Neural crest cell (in vitro differentiated cells): ENCODE measurements around the gene IDI1. TPM values are rescaled to one million over a fixed set of nuclear protein-coding genes. Genes with fewer than 3 reads are reported as not detected.
"Not testable (repeated sequence)": the region's sequence is repeated elsewhere in the genome, so short reads cannot be mapped to it uniquely, and the experiment has no call there.

Experiments
- DNase-seq: peaks from one replicate; pipeline ENCODE4 v3.0.0; 2021; ENCODE audit warnings: low read depth, mixed read lengths, low spot score
- H3K27ac Mint-ChIP-seq: one replicate; pipeline ENCODE4 v1.8.0; 2021; ENCODE audit warnings: mild to moderate bottlenecking, mixed read lengths; ENCODE audit not compliant: unreplicated experiment
- H3K27me3 Mint-ChIP-seq: 2 replicates; pipeline ENCODE4 v1.8.0; 2021; ENCODE audit warnings: low read depth, mild to moderate bottlenecking, mixed read lengths
- H3K36me3 Mint-ChIP-seq: 2 replicates; pipeline ENCODE4 v1.8.0; 2021; ENCODE audit warnings: low read depth, mild to moderate bottlenecking, mixed read lengths
- H3K4me1 Mint-ChIP-seq: 2 replicates; pipeline ENCODE4 v1.8.0; 2021; ENCODE audit warnings: mixed read lengths
- H3K4me3 Mint-ChIP-seq: one replicate; pipeline ENCODE4 v1.8.0; 2021; ENCODE audit warnings: mild to moderate bottlenecking, mixed read lengths
- H3K9me3 Mint-ChIP-seq: 2 replicates; pipeline ENCODE4 v1.8.0; 2021; ENCODE audit warnings: mixed read lengths
- total RNA-seq: library from RNA; stranded (reverse); gene quantifications from 2 replicates; pipeline ENCODE4 v1.2.1, GENCODE V29; 2021
- TF ChIP-seq, protein P1 (sequence below): fragments of 200-600 bp; sonication (generic); conservative IDR thresholded peaks from 2 replicates; pipeline ENCODE4 v1.5.0; 2021; ENCODE audit warnings: antibody characterized with exemption, mild to moderate bottlenecking

IDI1 gene
- total RNA-seq, 1 donor from 2014 or later = 110 TPM

DNA sequence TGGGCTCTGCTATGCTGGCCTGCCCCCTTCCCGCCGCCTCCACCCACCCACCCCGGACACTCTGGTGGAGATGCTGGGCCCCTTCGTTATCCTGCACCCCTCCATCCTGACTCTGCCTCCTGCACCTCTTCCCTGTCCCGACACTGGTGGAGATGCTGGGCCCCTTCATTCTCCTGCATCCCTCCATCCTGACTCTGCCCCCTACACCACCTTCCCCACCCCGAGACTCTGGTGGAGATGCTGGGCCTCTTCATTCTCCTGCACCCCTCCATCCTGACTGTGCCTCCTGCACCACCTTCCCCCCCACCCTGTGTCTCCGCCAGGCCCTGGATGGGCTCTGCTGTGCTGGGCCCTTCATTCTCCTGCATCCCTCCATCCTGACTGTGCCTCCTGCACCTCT lies 38.2 kb downstream of the IDI1 start:
- Mint-ChIP-seq H3K36me3 (peaks cover 28% of the 10 kb centered on the region), H3K4me3 (no peak overlapping the region), H3K9me3 (no peaks in the 10 kb centered on the region), H3K27me3 (no peaks in the 10 kb centered on the region), H3K27ac (no peak overlapping the region), H3K4me1 (no peaks in the 10 kb centered on the region)
- DNase-seq = no peak
- TF ChIP-seq, protein P1, sequence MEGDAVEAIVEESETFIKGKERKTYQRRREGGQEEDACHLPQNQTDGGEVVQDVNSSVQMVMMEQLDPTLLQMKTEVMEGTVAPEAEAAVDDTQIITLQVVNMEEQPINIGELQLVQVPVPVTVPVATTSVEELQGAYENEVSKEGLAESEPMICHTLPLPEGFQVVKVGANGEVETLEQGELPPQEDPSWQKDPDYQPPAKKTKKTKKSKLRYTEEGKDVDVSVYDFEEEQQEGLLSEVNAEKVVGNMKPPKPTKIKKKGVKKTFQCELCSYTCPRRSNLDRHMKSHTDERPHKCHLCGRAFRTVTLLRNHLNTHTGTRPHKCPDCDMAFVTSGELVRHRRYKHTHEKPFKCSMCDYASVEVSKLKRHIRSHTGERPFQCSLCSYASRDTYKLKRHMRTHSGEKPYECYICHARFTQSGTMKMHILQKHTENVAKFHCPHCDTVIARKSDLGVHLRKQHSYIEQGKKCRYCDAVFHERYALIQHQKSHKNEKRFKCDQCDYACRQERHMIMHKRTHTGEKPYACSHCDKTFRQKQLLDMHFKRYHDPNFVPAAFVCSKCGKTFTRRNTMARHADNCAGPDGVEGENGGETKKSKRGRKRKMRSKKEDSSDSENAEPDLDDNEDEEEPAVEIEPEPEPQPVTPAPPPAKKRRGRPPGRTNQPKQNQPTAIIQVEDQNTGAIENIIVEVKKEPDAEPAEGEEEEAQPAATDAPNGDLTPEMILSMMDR = no peak

DNA sequence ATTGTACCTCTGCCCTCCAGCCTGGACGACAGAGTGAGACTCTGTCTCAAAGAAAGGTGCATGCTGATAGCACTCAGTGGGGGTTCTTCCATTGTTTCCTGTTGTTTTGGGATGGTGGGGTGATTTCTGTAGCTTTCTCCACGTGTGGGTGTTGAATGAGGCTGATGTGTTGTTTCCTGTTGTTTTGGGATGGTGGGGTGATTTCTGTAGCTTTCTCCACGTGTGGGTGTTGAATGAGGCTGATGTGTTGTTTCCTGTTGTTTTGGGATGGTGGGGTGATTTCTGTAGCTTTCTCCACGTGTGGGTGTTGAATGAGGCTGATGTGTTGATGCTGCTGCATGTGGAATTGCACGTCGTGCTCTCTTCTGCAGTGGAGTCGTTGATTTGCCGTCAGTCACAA lies 39.0 kb downstream of the IDI1 start:
- peaks cover 33% of the 10 kb centered on the region for H3K36me3 Mint-ChIP-seq
- not testable (repeated sequence) for H3K4me3 Mint-ChIP-seq, H3K9me3 Mint-ChIP-seq, H3K27ac Mint-ChIP-seq, DNase-seq, H3K4me1 Mint-ChIP-seq, H3K27me3 Mint-ChIP-seq

DNA sequence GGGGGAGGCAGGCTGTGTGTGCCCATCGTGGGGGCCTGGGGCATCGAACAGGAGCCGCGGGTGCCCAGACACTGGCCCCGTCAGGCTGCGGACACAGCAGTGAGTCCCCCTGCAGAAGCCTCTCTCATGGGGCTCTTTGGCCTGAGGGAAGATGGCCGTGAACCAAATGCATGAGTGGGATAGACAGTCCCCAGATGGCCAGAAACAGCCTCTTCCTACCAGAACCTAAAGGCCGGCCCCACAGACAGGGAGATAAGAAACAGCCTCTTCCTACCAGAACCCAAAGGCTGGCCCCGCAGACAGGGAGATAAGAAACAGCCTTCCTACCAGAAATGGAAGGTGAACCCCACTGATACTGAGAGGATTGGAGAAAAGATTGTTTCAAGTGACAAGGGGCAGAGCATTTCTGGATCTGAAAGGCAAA lies 39.8 kb downstream of the IDI1 start:
- TF ChIP-seq, protein P1 = no peak
- Mint-ChIP-seq H3K9me3 (no peaks in the 10 kb centered on the region), H3K27ac (no peak overlapping the region), H3K4me1 (no peaks in the 10 kb centered on the region), H3K4me3 (no peak overlapping the region), H3K36me3 (peaks cover 33% of the 10 kb centered on the region), H3K27me3 (no peaks in the 10 kb centered on the region)
- DNase-seq = no peak

DNA sequence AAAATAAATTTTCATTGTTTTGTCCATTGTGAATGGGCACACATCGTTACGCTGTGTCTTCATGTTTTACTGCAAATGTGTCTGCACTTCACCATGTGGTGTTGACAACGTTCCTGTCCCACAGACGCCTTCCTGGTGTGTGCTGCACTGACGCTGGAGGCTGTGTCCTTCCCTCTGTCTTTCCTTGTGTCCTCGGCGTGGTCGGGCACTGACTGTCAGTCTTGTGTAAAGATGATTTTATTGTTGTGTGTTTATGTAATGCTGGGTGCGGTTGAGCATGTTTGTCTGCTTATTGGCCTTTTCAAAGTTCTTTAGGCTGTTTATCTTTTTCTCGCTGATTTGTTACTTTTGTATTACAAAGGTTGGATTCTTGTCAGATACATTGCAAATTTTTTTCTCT lies 41.3 kb downstream of the IDI1 start:
- TF ChIP-seq, protein P1 = no peak
- peaks cover 38% of the 10 kb centered on the region for H3K36me3 Mint-ChIP-seq
- H3K27me3 Mint-ChIP-seq = no peaks in the 10 kb centered on the region
- no peak for DNase-seq
- no peaks in the 10 kb centered on the region for H3K4me1 Mint-ChIP-seq
- H3K27ac Mint-ChIP-seq = no peak overlapping the region
- no peak overlapping the region for H3K4me3 Mint-ChIP-seq
- H3K9me3 Mint-ChIP-seq = peaks cover under 1% of the 10 kb centered on the region

DNA sequence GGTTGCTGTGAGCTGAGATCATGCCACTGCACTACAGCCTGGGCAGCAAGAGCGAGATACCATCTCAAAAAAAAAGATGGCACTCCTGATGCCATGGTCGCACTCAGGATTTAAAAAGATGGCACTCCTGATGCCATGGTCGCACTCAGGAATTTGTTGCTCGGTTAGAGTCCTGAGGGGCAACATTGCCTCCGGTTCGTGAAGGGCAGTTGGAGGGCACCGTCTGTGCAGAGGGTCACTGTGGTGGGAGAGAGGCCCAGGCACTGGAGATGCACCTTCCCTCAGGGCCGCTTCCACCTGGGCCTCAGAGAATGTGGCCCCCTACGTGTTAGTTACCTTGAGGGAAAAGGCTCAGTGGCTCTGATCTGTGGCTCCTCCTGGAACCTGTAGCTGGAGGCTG lies 42.3 kb downstream of the IDI1 start:
- no peaks in the 10 kb centered on the region for H3K4me1 Mint-ChIP-seq
- H3K27ac Mint-ChIP-seq = no peak overlapping the region
- peaks cover 4% of the 10 kb centered on the region for H3K9me3 Mint-ChIP-seq
- H3K4me3 Mint-ChIP-seq = no peak overlapping the region
- no peaks in the 10 kb centered on the region for H3K27me3 Mint-ChIP-seq
- H3K36me3 Mint-ChIP-seq = peaks cover 42% of the 10 kb centered on the region
- DNase-seq = no peak
- TF ChIP-seq, protein P1 = no peak

DNA sequence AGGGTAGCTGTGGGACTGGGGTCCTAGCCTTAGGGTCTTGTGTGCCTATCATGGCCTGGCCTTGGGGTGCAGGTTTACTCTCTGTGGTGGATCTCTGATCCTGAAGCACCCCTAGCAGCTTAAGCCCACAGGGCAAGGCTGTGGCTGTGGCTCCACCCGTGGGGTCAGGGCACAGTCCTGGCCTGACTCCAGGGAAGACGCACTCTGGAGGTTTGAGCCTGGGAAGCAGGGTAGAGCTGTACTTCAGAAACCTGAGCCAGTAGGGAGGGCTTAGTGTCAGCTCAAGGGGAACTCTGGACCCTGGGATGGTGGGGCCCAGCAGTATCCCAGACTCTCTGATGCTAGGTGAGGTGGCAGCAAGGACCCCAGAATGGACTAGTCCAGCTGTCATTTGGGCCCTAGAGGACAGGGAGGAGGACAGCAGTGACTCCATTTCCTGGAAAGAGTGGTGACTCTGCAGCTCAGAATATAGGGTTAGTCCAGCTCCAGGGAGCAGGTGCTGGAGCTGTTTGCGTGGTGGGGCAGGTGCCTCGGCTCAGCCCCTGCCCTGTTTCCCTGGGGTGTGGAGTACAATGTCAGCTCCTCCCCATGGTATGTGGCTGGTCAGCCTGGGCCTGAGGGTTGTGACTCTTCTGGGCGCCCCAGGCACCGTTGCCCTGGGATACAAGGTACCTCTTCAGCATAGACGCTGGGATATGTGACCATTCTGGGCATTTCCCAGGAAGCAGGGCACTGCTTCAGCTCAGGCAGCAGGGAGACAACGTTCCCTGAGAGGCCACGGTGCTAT lies 44.8 kb downstream of the IDI1 start:
- Mint-ChIP-seq H3K4me3 (no peak overlapping the region), H3K36me3 (peaks cover 51% of the 10 kb centered on the region), H3K27ac (no peak overlapping the region), H3K4me1 (no peaks in the 10 kb centered on the region), H3K27me3 (no peaks in the 10 kb centered on the region), H3K9me3 (peaks cover 8% of the 10 kb centered on the region)
- TF ChIP-seq, protein P1 = no peak
- DNase-seq = no peak
